SK-N-SH treated with all-trans-retinoic acid at 6 μM for 48 hours (cell line): ENCODE data around the gene APOA5.
"Not testable (repeated sequence)": the region's sequence is repeated elsewhere in the genome, so short reads cannot be mapped to it uniquely, and the experiment has no call there.

Experiments used
- ARNTL ChIP-seq: fragments of 450-650 bp; formaldehyde crosslinking; IDR thresholded peaks from 2 replicates; pipeline ENCODE4 v1.5.0; 2020; ENCODE audit warnings: low read depth, mild to moderate bottlenecking, moderate library complexity, borderline replicate concordance
- BACH2 ChIP-seq: fragments of 250-450 bp; sonication (Bioruptor Pico); IDR thresholded peaks from 2 replicates; pipeline ENCODE4 v1.9.0; 2021; ENCODE audit warnings: mild to moderate bottlenecking, borderline replicate concordance
- CSDC2 ChIP-seq: fragments of 250-450 bp; sonication (Bioruptor Pico); IDR thresholded peaks from 2 replicates; pipeline ENCODE4 v1.5.0; 2020; ENCODE audit warnings: mild to moderate bottlenecking, moderate library complexity
- CSRNP3 ChIP-seq: fragments of 250-450 bp; sonication (Bioruptor Pico); IDR thresholded peaks from 2 replicates; pipeline ENCODE4 v1.5.1; 2021; ENCODE audit warnings: mild to moderate bottlenecking, moderate library complexity
- ESRRG ChIP-seq: fragments of 250-450 bp; sonication (Bioruptor Pico); IDR thresholded peaks from 2 replicates; pipeline ENCODE4 v1.6.1; 2021; ENCODE audit warnings: mild to moderate bottlenecking
- ISL1 ChIP-seq: fragments of 250-450 bp; sonication (Bioruptor Pico); IDR thresholded peaks from 2 replicates; pipeline ENCODE4 v2.1.2; 2022; ENCODE audit warnings: mild to moderate bottlenecking, moderate library complexity
- OSR1 ChIP-seq: fragments of 250-450 bp; sonication (Bioruptor Pico); IDR thresholded peaks from 2 replicates; pipeline ENCODE4 v1.8.0; 2022; ENCODE audit warnings: moderate library complexity, mild to moderate bottlenecking, inconsistent platforms
- PATZ1 ChIP-seq: fragments of 250-450 bp; sonication (Bioruptor Pico); IDR thresholded peaks from 2 replicates; pipeline ENCODE4 v1.8.0; 2020; ENCODE audit warnings: mild to moderate bottlenecking, moderate library complexity, borderline replicate concordance
- PPARA ChIP-seq: fragments of 250-450 bp; sonication (Bioruptor Pico); IDR thresholded peaks from 2 replicates; pipeline ENCODE4 v1.5.0; 2020; ENCODE audit warnings: mild to moderate bottlenecking, borderline replicate concordance
- RARB ChIP-seq: fragments of 250-450 bp; sonication (Bioruptor Pico); IDR thresholded peaks from 2 replicates; pipeline ENCODE4 v1.8.0; 2021; ENCODE audit warnings: mild to moderate bottlenecking, moderate library complexity
- TOX ChIP-seq: fragments of 250-450 bp; sonication (Bioruptor Pico); IDR thresholded peaks from 2 replicates; pipeline ENCODE4 v1.8.0; 2021; ENCODE audit warnings: mild to moderate bottlenecking, moderate library complexity, borderline replicate concordance
- TSHZ2 ChIP-seq: fragments of 250-450 bp; sonication (Bioruptor Pico); IDR thresholded peaks from 2 replicates; pipeline ENCODE4 v1.5.0; 2020; ENCODE audit warnings: mild to moderate bottlenecking, moderate library complexity
- ZFP30 ChIP-seq: fragments of 450-650 bp; formaldehyde crosslinking; IDR thresholded peaks from 2 replicates; pipeline ENCODE4 v1.5.0; 2022; ENCODE audit warnings: mild to moderate bottlenecking, moderate library complexity

GRCh38 chr11:116756044-116756443 is 35.6 kb downstream of the APOA5 start:
- TF ChIP-seq PATZ1; ESRRG (CRISPR knock-in tag); TOX (CRISPR knock-in tag); ZFP30; ARNTL (CRISPR knock-in tag); RARB (CRISPR knock-in tag); CSDC2; BACH2 (CRISPR knock-in tag); CSRNP3; PPARA (CRISPR knock-in tag); ISL1 (CRISPR knock-in tag); TSHZ2 (CRISPR knock-in tag); OSR1 (CRISPR knock-in tag): not testable (repeated sequence)
